WTC11 (cell line): ENCODE results near the gene AKT3.

Experiments
- CREB1 ChIP-seq: sonication (generic); formaldehyde crosslinking; IDR thresholded peaks from 2 replicates; pipeline ENCODE4 v1.8.0; 2023; ENCODE audit warnings: mild to moderate bottlenecking, missing genetic modification reagents
- CREM ChIP-seq: sonication (generic); formaldehyde crosslinking; IDR thresholded peaks from 2 replicates; pipeline ENCODE4 v1.8.1; 2022; ENCODE audit warnings: mild to moderate bottlenecking, missing genetic modification reagents, moderate library complexity
- ESRRA ChIP-seq: sonication (generic); formaldehyde crosslinking; IDR thresholded peaks from 2 replicates; pipeline ENCODE4 v1.8.1; 2022; ENCODE audit warnings: mild to moderate bottlenecking, missing genetic modification reagents, borderline replicate concordance
- ETV6 ChIP-seq: sonication (generic); formaldehyde crosslinking; IDR thresholded peaks from 2 replicates; pipeline ENCODE4 v1.8.1; 2022; ENCODE audit warnings: mild to moderate bottlenecking, missing genetic modification reagents
- FOXJ3 ChIP-seq: sonication (generic); formaldehyde crosslinking; IDR thresholded peaks from 2 replicates; pipeline ENCODE4 v1.9.0; 2021; ENCODE audit warnings: missing genetic modification reagents, mild to moderate bottlenecking, borderline replicate concordance
- JUN ChIP-seq: sonication (generic); formaldehyde crosslinking; IDR thresholded peaks from 2 replicates; pipeline ENCODE4 v1.8.0; 2023; ENCODE audit warnings: mild to moderate bottlenecking, missing genetic modification reagents
- NFYB ChIP-seq: sonication (generic); formaldehyde crosslinking; conservative IDR thresholded peaks from 2 replicates; pipeline ENCODE4 v1.8.0; 2022; ENCODE audit warnings: low read depth, missing genetic modification reagents
- NR2C2 ChIP-seq: sonication (generic); formaldehyde crosslinking; IDR thresholded peaks from 2 replicates; pipeline ENCODE4 v1.8.0; 2022; ENCODE audit warnings: mild to moderate bottlenecking, missing genetic modification reagents
- TF ChIP-seq, protein P1 (sequence below): fragments of 200-600 bp; IDR thresholded peaks from 2 replicates; pipeline ENCODE4 v1.8.0; 2022; ENCODE audit warnings: antibody characterized with exemption
- TF ChIP-seq, protein P2 (sequence below): sonication (generic); formaldehyde crosslinking; IDR thresholded peaks from 2 replicates; pipeline ENCODE4 v1.8.1; 2023; ENCODE audit warnings: mild to moderate bottlenecking, missing genetic modification reagents, moderate library complexity
- TF ChIP-seq, protein P3 (sequence below): sonication (generic); formaldehyde crosslinking; conservative IDR thresholded peaks from 2 replicates; pipeline ENCODE4 v1.8.1; 2023; ENCODE audit warnings: mild to moderate bottlenecking, low read depth, missing genetic modification reagents, moderate library complexity
- TF ChIP-seq, protein P4 (sequence below): sonication (generic); formaldehyde crosslinking; IDR thresholded peaks from 2 replicates; pipeline ENCODE4 v1.8.0; 2022; ENCODE audit warnings: mild to moderate bottlenecking, missing genetic modification reagents
- TF ChIP-seq, protein P5 (sequence below): sonication (generic); formaldehyde crosslinking; IDR thresholded peaks from 2 replicates; pipeline ENCODE4 v1.8.1; 2022; ENCODE audit warnings: low read depth, missing genetic modification reagents, borderline replicate concordance
- TF ChIP-seq, protein P6 (sequence below): sonication (generic); formaldehyde crosslinking; IDR thresholded peaks from 2 replicates; pipeline ENCODE4 v1.8.1; 2022; ENCODE audit warnings: mild to moderate bottlenecking, missing genetic modification reagents, moderate library complexity, borderline replicate concordance

DNA sequence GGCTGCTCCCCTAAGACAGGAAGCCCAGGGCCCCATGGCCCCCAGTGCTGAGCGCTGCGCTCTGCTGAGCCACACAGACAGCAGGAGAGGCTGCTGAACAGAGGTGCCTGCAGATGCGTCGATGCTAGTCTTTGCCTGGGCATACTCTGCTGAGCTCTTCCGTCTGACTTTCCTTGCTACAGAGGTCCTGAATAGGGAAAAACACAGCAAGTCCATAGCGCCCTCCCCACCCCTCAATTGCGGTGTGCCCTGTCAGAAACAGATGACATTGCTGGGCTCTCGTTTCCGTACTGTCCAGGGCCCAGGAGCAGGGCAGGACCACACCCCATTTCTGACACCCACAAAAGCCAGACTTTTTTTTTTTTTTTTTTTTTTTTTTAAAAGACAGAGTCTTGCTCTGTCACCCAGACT is 341.7 kb downstream of the AKT3 start:
- TF ChIP-seq, protein P1, sequence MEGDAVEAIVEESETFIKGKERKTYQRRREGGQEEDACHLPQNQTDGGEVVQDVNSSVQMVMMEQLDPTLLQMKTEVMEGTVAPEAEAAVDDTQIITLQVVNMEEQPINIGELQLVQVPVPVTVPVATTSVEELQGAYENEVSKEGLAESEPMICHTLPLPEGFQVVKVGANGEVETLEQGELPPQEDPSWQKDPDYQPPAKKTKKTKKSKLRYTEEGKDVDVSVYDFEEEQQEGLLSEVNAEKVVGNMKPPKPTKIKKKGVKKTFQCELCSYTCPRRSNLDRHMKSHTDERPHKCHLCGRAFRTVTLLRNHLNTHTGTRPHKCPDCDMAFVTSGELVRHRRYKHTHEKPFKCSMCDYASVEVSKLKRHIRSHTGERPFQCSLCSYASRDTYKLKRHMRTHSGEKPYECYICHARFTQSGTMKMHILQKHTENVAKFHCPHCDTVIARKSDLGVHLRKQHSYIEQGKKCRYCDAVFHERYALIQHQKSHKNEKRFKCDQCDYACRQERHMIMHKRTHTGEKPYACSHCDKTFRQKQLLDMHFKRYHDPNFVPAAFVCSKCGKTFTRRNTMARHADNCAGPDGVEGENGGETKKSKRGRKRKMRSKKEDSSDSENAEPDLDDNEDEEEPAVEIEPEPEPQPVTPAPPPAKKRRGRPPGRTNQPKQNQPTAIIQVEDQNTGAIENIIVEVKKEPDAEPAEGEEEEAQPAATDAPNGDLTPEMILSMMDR: no peak
- TF ChIP-seq, protein P2, sequence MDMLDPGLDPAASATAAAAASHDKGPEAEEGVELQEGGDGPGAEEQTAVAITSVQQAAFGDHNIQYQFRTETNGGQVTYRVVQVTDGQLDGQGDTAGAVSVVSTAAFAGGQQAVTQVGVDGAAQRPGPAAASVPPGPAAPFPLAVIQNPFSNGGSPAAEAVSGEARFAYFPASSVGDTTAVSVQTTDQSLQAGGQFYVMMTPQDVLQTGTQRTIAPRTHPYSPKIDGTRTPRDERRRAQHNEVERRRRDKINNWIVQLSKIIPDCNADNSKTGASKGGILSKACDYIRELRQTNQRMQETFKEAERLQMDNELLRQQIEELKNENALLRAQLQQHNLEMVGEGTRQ (CRISPR knock-in tag): no peak
- TF ChIP-seq, protein P3, sequence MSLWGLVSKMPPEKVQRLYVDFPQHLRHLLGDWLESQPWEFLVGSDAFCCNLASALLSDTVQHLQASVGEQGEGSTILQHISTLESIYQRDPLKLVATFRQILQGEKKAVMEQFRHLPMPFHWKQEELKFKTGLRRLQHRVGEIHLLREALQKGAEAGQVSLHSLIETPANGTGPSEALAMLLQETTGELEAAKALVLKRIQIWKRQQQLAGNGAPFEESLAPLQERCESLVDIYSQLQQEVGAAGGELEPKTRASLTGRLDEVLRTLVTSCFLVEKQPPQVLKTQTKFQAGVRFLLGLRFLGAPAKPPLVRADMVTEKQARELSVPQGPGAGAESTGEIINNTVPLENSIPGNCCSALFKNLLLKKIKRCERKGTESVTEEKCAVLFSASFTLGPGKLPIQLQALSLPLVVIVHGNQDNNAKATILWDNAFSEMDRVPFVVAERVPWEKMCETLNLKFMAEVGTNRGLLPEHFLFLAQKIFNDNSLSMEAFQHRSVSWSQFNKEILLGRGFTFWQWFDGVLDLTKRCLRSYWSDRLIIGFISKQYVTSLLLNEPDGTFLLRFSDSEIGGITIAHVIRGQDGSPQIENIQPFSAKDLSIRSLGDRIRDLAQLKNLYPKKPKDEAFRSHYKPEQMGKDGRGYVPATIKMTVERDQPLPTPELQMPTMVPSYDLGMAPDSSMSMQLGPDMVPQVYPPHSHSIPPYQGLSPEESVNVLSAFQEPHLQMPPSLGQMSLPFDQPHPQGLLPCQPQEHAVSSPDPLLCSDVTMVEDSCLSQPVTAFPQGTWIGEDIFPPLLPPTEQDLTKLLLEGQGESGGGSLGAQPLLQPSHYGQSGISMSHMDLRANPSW (CRISPR knock-in tag): no peak
- TF ChIP-seq, protein P4, sequence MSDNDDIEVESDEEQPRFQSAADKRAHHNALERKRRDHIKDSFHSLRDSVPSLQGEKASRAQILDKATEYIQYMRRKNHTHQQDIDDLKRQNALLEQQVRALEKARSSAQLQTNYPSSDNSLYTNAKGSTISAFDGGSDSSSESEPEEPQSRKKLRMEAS (CRISPR knock-in tag): no peak
- no peak for TF ChIP-seq JUN (CRISPR knock-in tag)
- no peak for TF ChIP-seq NR2C2 (CRISPR knock-in tag)
- no peak for TF ChIP-seq CREM (CRISPR knock-in tag)
- TF ChIP-seq FOXJ3 (CRISPR knock-in tag): no peak
- TF ChIP-seq, protein P5, sequence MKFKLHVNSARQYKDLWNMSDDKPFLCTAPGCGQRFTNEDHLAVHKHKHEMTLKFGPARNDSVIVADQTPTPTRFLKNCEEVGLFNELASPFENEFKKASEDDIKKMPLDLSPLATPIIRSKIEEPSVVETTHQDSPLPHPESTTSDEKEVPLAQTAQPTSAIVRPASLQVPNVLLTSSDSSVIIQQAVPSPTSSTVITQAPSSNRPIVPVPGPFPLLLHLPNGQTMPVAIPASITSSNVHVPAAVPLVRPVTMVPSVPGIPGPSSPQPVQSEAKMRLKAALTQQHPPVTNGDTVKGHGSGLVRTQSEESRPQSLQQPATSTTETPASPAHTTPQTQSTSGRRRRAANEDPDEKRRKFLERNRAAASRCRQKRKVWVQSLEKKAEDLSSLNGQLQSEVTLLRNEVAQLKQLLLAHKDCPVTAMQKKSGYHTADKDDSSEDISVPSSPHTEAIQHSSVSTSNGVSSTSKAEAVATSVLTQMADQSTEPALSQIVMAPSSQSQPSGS: no peak
- no peak for TF ChIP-seq ESRRA
- TF ChIP-seq, protein P6, sequence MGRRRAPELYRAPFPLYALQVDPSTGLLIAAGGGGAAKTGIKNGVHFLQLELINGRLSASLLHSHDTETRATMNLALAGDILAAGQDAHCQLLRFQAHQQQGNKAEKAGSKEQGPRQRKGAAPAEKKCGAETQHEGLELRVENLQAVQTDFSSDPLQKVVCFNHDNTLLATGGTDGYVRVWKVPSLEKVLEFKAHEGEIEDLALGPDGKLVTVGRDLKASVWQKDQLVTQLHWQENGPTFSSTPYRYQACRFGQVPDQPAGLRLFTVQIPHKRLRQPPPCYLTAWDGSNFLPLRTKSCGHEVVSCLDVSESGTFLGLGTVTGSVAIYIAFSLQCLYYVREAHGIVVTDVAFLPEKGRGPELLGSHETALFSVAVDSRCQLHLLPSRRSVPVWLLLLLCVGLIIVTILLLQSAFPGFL (CRISPR knock-in tag): no peak
- no peak for TF ChIP-seq ETV6 (CRISPR knock-in tag)
- TF ChIP-seq NFYB: no peak
- no peak for TF ChIP-seq CREB1 (CRISPR knock-in tag)
